Spleen (tissue), 11 donors: Measurements from ENCODE around the gene SMC1A. TPM values are rescaled to one million over a fixed set of nuclear protein-coding genes. Genes with fewer than 3 reads are reported as not detected.

Experiments used
- DNase-seq: peaks from one replicate; pipeline ENCODE4 v3.0.0-alpha.2; 2020
- H3K27ac ChIP-seq, 8 donors: fragments of 200-600 bp; sonication (generic) in 7 of 8; 1 replicate in 4 of 8; 2 replicates in 4 of 8; pipeline versions ENCODE4 v1.5.0 to v1.8.0; 2016 to 2021; ENCODE audit warnings: inconsistent platforms in 4 of 8, mild to moderate bottlenecking in 4 of 8, moderate library complexity in 1 of 8
- H3K27me3 ChIP-seq, 7 donors: fragments of 200-600 bp; sonication (generic) in 6 of 7; replicated peaks in 1 of 7; 1 replicate in 4 of 7; 2 replicates in 3 of 7; pipeline versions ENCODE4 v1.5.0 to v1.8.0; 2016 to 2021; ENCODE audit warnings: inconsistent platforms in 3 of 7, mild to moderate bottlenecking in 1 of 7
- H3K36me3 ChIP-seq, 6 donors: fragments of 200-600 bp; sonication (generic) in 5 of 6; 1 replicate in 4 of 6; 2 replicates in 2 of 6; pipeline versions ENCODE4 v1.5.0 to v1.8.0; 2016 to 2021; ENCODE audit warnings: inconsistent platforms in 2 of 6
- H3K4me1 ChIP-seq, 6 donors: fragments of 200-600 bp; sonication (generic) in 5 of 6; 1 replicate in 3 of 6; 2 replicates in 3 of 6; pipeline versions ENCODE4 v1.5.0 to v1.8.0; 2016 to 2021; ENCODE audit warnings: inconsistent platforms in 3 of 6
- H3K4me3 ChIP-seq, 8 donors: fragments of 200-600 bp; sonication (generic) in 7 of 8; 1 replicate in 4 of 8; 2 replicates in 4 of 8; pipeline versions ENCODE4 v1.5.0 to v1.8.0; 2016 to 2021; ENCODE audit warnings: inconsistent platforms in 4 of 8, mild to moderate bottlenecking in 4 of 8, moderate library complexity in 2 of 8
- H3K9me3 ChIP-seq, 8 donors: fragments of 200-600 bp; sonication (generic) in 7 of 8; 1 replicate in 4 of 8; 2 replicates in 4 of 8; pipeline versions ENCODE4 v1.5.0 to v1.8.0; 2016 to 2021; ENCODE audit warnings: inconsistent platforms in 4 of 8
- POLR2A ChIP-seq, 3 donors: fragments of 450-650 bp; IDR thresholded peaks; one replicate each; pipeline ENCODE4 v1.5.1; 2017; ENCODE audit warnings: antibody characterized with exemption in 3 of 3, mild to moderate bottlenecking in 1 of 3
- POLR2AphosphoS5 ChIP-seq, 3 donors: sonication (generic); formaldehyde crosslinking; IDR thresholded peaks; one replicate each; pipeline ENCODE4 v1.5.1; 2017; ENCODE audit warnings: antibody characterized with exemption in 3 of 3
- WGBS, 5 donors: extraction: QIAGEN DNeasy Blood & Tissue Kit in 3 of 5; methylation state at CpG; one replicate each; pipeline versions ENCODE4 v1.1.5 to v1.1.7; 2013 to 2018; 5-methylcytosine and 5-hydroxymethylcytosine counted together
- intact Hi-C: fragments of 100-400 bp; cut with DNase I; formaldehyde crosslinking; loops from one replicate; pipeline ENCODE4 v1.15.0; 2023; ENCODE audit warnings: low total_unique reads
- microRNA-seq, 3 donors: library from miRNA; unstranded; fragments of <30 nt; microRNA quantifications; one replicate each; pipeline versions ENCODE4 to v1.1.0, GENCODE V29; 2019 to 2020
- polyA plus RNA-seq, 3 donors: library from polyadenylated mRNA; stranded (reverse); fragments of 200-250 nt; gene quantifications; one replicate each; pipeline ENCODE4 v1.2.1, GENCODE V29; 2013
- small RNA-seq, 4 donors: library from RNA; depleted of rRNA; stranded (forward); fragments of <200 nt; gene quantifications; one replicate each; pipeline ENCODE3, GENCODE V24; 2016
- total RNA-seq, 7 donors: library from RNA; depleted of rRNA in 3 of 7; stranded (reverse); fragments of >200 nt in 3 of 7; fragmentation: NEBNext Ultra II Directional in 4 of 7; extraction: Animal tissue kit (Norgen Biotek cat#: 25700) in 4 of 7; gene quantifications; one replicate each; pipeline versions ENCODE4 v1.1.0 to v1.2.1, GENCODE V29; 2016 to 2021
- TF ChIP-seq, protein P1 (sequence below), 11 experiments: fragments of 200-600 bp in 7 of 11; fragments of 450-650 bp in 4 of 11; sonication (generic) in 4 of 11; IDR thresholded peaks in 8 of 11; conservative IDR thresholded peaks in 3 of 11; 1 replicate in 7 of 11; 2 replicates in 4 of 11; pipeline versions ENCODE4 v1.4.0 to v1.8.0; 2016 to 2021; ENCODE audit warnings: antibody characterized with exemption in 11 of 11, inconsistent platforms in 4 of 11, mild to moderate bottlenecking in 1 of 11
- donor health status: healthy with polysubstance abuse.
- donor health status: DM: no; HTN: no; CAD: no; lungs with moderate emphysema.
- donor health status: DM: no; HTN: no; CAD: no.
- donor health status: Bipolar disorder and iron deficiency.
- donor health status: healthy.
- donor health status: DM: no; HTN: no; CAD: no.
- donor health status: DM: yes; HTN: yes; CAD: no.

SMC1A gene
- total and polyA plus RNA-seq, 10 donors: 5.6 to 77.5 (median 60.1) TPM

DNA sequence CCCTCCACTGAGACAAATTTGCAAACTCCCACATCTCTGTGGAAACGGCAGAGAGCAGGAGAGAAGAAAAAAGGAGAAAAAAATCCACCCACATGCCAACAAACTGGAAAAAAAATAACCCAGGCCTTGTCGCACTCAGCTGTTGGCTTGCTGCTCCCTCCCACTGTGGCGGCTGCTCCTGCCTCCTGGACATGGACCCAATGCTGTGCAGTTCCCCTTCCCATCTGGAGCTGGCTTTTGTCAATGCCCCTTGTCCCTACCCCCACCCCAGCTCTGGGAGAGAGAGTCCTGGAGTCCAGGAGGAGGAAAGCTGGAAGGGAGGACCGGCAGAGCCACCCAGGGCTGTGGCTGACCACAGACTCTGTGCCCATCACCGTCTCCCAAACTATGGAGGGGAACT, 90.2 kb downstream of the SMC1A start:
- H3K4me1 ChIP-seq: no peaks in the 10 kb centered on the region
- intact Hi-C loops: no loop called here
- TF ChIP-seq, protein P1, sequence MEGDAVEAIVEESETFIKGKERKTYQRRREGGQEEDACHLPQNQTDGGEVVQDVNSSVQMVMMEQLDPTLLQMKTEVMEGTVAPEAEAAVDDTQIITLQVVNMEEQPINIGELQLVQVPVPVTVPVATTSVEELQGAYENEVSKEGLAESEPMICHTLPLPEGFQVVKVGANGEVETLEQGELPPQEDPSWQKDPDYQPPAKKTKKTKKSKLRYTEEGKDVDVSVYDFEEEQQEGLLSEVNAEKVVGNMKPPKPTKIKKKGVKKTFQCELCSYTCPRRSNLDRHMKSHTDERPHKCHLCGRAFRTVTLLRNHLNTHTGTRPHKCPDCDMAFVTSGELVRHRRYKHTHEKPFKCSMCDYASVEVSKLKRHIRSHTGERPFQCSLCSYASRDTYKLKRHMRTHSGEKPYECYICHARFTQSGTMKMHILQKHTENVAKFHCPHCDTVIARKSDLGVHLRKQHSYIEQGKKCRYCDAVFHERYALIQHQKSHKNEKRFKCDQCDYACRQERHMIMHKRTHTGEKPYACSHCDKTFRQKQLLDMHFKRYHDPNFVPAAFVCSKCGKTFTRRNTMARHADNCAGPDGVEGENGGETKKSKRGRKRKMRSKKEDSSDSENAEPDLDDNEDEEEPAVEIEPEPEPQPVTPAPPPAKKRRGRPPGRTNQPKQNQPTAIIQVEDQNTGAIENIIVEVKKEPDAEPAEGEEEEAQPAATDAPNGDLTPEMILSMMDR (IDR thresholded peaks at IDR 0.05 in 8 of 11, conservative IDR thresholded peaks at IDR 0.05 in 3 of 11): no peak
- TF ChIP-seq POLR2A (IDR thresholded peaks at IDR 0.05) (no peak), POLR2AphosphoS5 (IDR thresholded peaks at IDR 0.05) (no peak)
- H3K4me3 ChIP-seq: no peak overlapping the region
- no peak for DNase-seq
- H3K27me3 ChIP-seq: peaks cover 0 to 48% (median 0%) of the 10 kb centered on the region in 7 donors
- H3K27ac ChIP-seq: no peak overlapping the region
- no peaks in the 10 kb centered on the region for H3K9me3 ChIP-seq
- 42 to 67% (median 53%) methylated on average over 4 to 5 of the region's 5 CpGs for WGBS, 5 donors
- no peaks in the 10 kb centered on the region for H3K36me3 ChIP-seq

DNA sequence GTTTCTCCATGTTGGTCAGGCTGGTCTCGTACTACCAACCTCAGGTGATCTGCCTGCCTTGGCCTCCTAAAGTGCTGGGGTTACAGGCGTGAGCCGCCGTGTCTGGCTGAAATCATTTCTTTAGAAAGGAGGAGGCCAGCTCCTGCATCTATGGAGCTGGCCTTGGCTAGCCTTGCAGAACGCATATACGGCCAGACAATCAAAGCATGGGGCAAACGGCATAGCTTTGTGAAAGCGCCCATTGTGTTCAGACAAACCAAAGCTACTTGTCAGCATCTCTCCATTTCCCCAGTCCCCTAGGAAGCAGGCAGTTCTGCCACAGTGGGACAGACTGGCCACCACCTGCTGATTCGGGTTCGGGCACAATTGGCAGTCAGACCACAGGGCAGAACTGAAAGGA, 92.1 kb downstream of the SMC1A start:
- Histone ChIP-seq H3K9me3 (no peaks in the 10 kb centered on the region), H3K4me3 (no peak overlapping the region), H3K27ac (no peak overlapping the region), H3K4me1 (no peaks in the 10 kb centered on the region), H3K36me3 (no peaks in the 10 kb centered on the region), H3K27me3 (peaks cover 0 to 65% (median 5%) of the 10 kb centered on the region in 7 donors)
- WGBS, 5 donors: 80 to 91% (median 90%) methylated on average over 4 to 10 of the region's 10 CpGs
- TF ChIP-seq POLR2AphosphoS5 (IDR thresholded peaks at IDR 0.05): no peak
- intact Hi-C loops: no loop called here
- DNase-seq: no peak

DNA sequence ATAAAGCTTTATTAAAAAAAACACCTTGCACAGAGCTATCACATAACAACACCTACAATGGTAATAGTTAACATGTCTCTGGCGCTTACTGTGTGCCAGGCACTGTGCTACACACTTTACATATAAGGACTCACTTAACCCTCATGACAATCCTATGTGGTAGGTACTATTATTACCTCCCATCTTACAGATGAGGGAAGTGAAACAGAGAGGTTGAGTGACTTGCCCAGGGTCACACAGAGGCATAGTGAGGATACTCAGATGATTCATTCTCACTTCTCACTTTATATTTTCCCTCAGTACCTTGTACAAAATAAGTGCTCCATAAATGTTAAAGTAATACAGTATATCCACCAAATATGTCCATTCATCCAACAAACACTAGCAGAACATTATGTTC, 97.7 kb downstream of the SMC1A start:
- Histone ChIP-seq H3K27ac (no peak overlapping the region), H3K36me3 (no peaks in the 10 kb centered on the region), H3K9me3 (no peaks in the 10 kb centered on the region), H3K27me3 (peaks cover 0 to 63% (median 28%) of the 10 kb centered on the region in 7 donors), H3K4me3 (no peak overlapping the region), H3K4me1 (peaks cover 0 to 13% (median 9%) of the 10 kb centered on the region in 6 donors)
- intact Hi-C loops: no loop called here
- no peak for TF ChIP-seq POLR2AphosphoS5 (IDR thresholded peaks at IDR 0.05)
- TF ChIP-seq, protein P1 (IDR thresholded peaks at IDR 0.05 in 8 of 11, conservative IDR thresholded peaks at IDR 0.05 in 3 of 11): no peak
- WGBS, 5 donors: 73 to 89% (median 85%) methylated on average over 1 of the region's 1 CpG
- DNase-seq: no peak

Small RNA genes lying within 50 kb of the gene (microRNA-seq; reads per million reads assigned to microRNA genes)
- 0 to 0.36 (median 0) reads per million in 3 donors for gene MIR6857

Small RNA genes lying within 50 kb of the gene (small RNA-seq; reads per million reads assigned to genes)
- gene AC245102.2 (0 reads per million in 4 donors), gene MIR6857 (0 to 0.38 (median 0.17) reads per million in 4 donors), gene RF00019 (0 reads per million in 4 donors), gene VTRNA3-1P (0 to 0.07 (median 0) reads per million in 4 donors)

Other genes with a start within 250 kb of the SMC1A start
- gene KDM5C, start 197.4 kb downstream of the SMC1A start, total RNA-seq: 100 to 1,000 TPM in 5 of 7 donors, 10 to 100 TPM in 2; 96.6 to 165 (median 140) TPM
- 10 to 100 TPM; 10.4 to 35.3 (median 16.9) TPM for gene KDM5C, start 197.4 kb downstream of the SMC1A start, polyA plus RNA-seq
- 10 to 100 TPM in 4 of 7 donors, 1 to 10 TPM in 3; 6.8 to 15.7 (median 10.5) TPM for gene IQSEC2, start 141.1 kb downstream of the SMC1A start, total RNA-seq
- gene IQSEC2, start 141.1 kb downstream of the SMC1A start, polyA plus RNA-seq: 1 to 10 TPM; 5.2 to 8.0 (median 5.5) TPM
- 1 to 10 TPM in 1 of 7 donors, under 1 TPM in 5, not detected in 1; 0.34 to 1.0 (median 0.80) TPM for gene RIBC1, start 219 bp upstream of the SMC1A start, total RNA-seq
- 1 to 10 TPM in 1 of 3 donors, under 1 TPM in 2; 0.70 to 1.4 (median 0.86) TPM for gene RIBC1, start 219 bp upstream of the SMC1A start, polyA plus RNA-seq
- 10 to 100 TPM; 41.9 to 54.9 (median 46.9) TPM for gene HSD17B10, start 11.7 kb upstream of the SMC1A start, total RNA-seq
- gene HSD17B10, start 11.7 kb upstream of the SMC1A start, polyA plus RNA-seq: 10 to 100 TPM; 49.7 to 67.7 (median 60.1) TPM